H9 (cell line): ENCODE data around the gene UST. TPM values are rescaled to one million over a fixed set of nuclear protein-coding genes. Genes with fewer than 3 reads are reported as not detected.

Experiments used
- DNase-seq: peaks from one replicate; pipeline ENCODE4 v3.0.0-alpha.2; 2017
- H2AFZ ChIP-seq: one replicate; pipeline ENCODE4 v1.6.1; 2013; ENCODE audit warnings: mild to moderate bottlenecking, low read length, control low read depth, moderate library complexity
- H2AK5ac ChIP-seq: 2 replicates; pipeline ENCODE4 v1.6.1; 2013; ENCODE audit warnings: low read length, control low read depth, mixed read lengths; ENCODE audit not compliant: insufficient read length
- H2BK120ac ChIP-seq: one replicate; pipeline ENCODE4 v1.6.1; 2013; ENCODE audit warnings: low read depth, mild to moderate bottlenecking, low read length, control low read depth, inconsistent platforms; ENCODE audit not compliant: poor library complexity, severe bottlenecking
- H2BK12ac ChIP-seq: 2 replicates; pipeline ENCODE4 v1.6.1; 2013; ENCODE audit warnings: low read length, control low read depth, mixed read lengths, low read depth; ENCODE audit not compliant: insufficient read length
- H2BK15ac ChIP-seq: 2 replicates; pipeline ENCODE4 v1.6.1; 2013; ENCODE audit warnings: low read depth, low read length, control low read depth
- H2BK20ac ChIP-seq: one replicate; pipeline ENCODE4 v1.6.1; 2013; ENCODE audit warnings: low read depth, mild to moderate bottlenecking, low read length, control low read depth, inconsistent platforms; ENCODE audit not compliant: poor library complexity, severe bottlenecking
- H2BK5ac ChIP-seq: 2 replicates; pipeline ENCODE4 v1.6.1; 2013; ENCODE audit warnings: low read length, control low read depth, mixed read lengths; ENCODE audit not compliant: insufficient read length
- H3K14ac ChIP-seq: 2 replicates; pipeline ENCODE4 v1.6.1; 2013; ENCODE audit warnings: low read length, control low read depth; ENCODE audit not compliant: insufficient read depth
- H3K18ac ChIP-seq: 2 replicates; pipeline ENCODE4 v1.6.1; 2013; ENCODE audit warnings: low read depth, mild to moderate bottlenecking, mixed read lengths, low read length, control low read depth; ENCODE audit not compliant: insufficient read length
- H3K23ac ChIP-seq: 2 replicates; pipeline ENCODE4 v1.6.1; 2013; ENCODE audit warnings: low read length, control low read depth, mixed read lengths, low read depth; ENCODE audit not compliant: insufficient read length
- H3K23me2 ChIP-seq: 2 replicates; pipeline ENCODE4 v1.6.1; 2013; ENCODE audit warnings: low read depth, mild to moderate bottlenecking, mixed read lengths, low read length, control low read depth; ENCODE audit not compliant: insufficient read length, poor library complexity, severe bottlenecking
- H3K27ac ChIP-seq: 2 replicates; pipeline ENCODE4 v1.5.1; 2013; ENCODE audit warnings: low read length, control low read depth, mixed read lengths, low read depth; ENCODE audit not compliant: insufficient read length
- H3K27me3 ChIP-seq: 2 replicates; pipeline ENCODE4 v1.6.1; 2013; ENCODE audit warnings: low read length, control low read depth, inconsistent platforms; ENCODE audit not compliant: insufficient read depth
- H3K4ac ChIP-seq: 2 replicates; pipeline ENCODE4 v1.6.1; 2013; ENCODE audit warnings: low read depth, mild to moderate bottlenecking, control low read depth, inconsistent platforms, low read length, moderate library complexity
- H3K4me1 ChIP-seq: 2 replicates; pipeline ENCODE4 v1.6.1; 2013; ENCODE audit warnings: low read length, control low read depth, inconsistent platforms; ENCODE audit not compliant: insufficient read depth
- H3K4me2 ChIP-seq: 2 replicates; pipeline ENCODE4 v1.6.1; 2013; ENCODE audit warnings: low read length, control low read depth, mixed read lengths; ENCODE audit not compliant: insufficient read length, insufficient read depth
- H3K56ac ChIP-seq: 2 replicates; pipeline ENCODE4 v1.6.1; 2013; ENCODE audit warnings: low read depth, mild to moderate bottlenecking, mixed read lengths, low read length, control low read depth; ENCODE audit not compliant: insufficient read length
- H3K79me1 ChIP-seq: 2 replicates; pipeline ENCODE4 v1.6.1; 2013; ENCODE audit warnings: low read depth, mild to moderate bottlenecking, moderate library complexity, low read length, control low read depth, inconsistent platforms; ENCODE audit not compliant: insufficient read depth, poor library complexity, severe bottlenecking
- H3K79me2 ChIP-seq: 2 replicates; pipeline ENCODE4 v1.6.1; 2013; ENCODE audit warnings: low read length, control low read depth, inconsistent platforms; ENCODE audit not compliant: insufficient read depth
- H3K9ac ChIP-seq: 2 replicates; pipeline ENCODE4 v1.6.1; 2013; ENCODE audit warnings: low read length, control low read depth, mixed read lengths; ENCODE audit not compliant: insufficient read length; ENCODE audit errors: extremely low read depth
- H3K9me3 ChIP-seq: one replicate; pipeline ENCODE4 v1.6.1; 2013; ENCODE audit warnings: low read depth, low read length, inconsistent platforms; ENCODE audit not compliant: control insufficient read depth
- H3T11ph ChIP-seq: one replicate; pipeline ENCODE4 v1.6.1; 2013; ENCODE audit warnings: mild to moderate bottlenecking, low read length, control low read depth, inconsistent platforms
- H4K20me1 ChIP-seq: one replicate; pipeline ENCODE4 v1.6.1; 2013; ENCODE audit not compliant: control insufficient read depth, insufficient read length, insufficient read depth
- H4K5ac ChIP-seq: 2 replicates; pipeline ENCODE4 v1.6.1; 2013; ENCODE audit warnings: low read depth, mild to moderate bottlenecking, mixed read lengths, low read length, control low read depth; ENCODE audit not compliant: insufficient read length
- H4K8ac ChIP-seq: replicated peaks from 2 replicates; pipeline ENCODE4 v1.6.1; 2013; ENCODE audit warnings: low read length, control low read depth, mixed read lengths, low read depth; ENCODE audit not compliant: insufficient read length
- H4K91ac ChIP-seq: 2 replicates; pipeline ENCODE4 v1.6.1; 2013; ENCODE audit warnings: low read depth, mild to moderate bottlenecking, moderate library complexity, mixed read lengths, low read length, control low read depth; ENCODE audit not compliant: insufficient read length
- H3K27ac Mint-ChIP-seq, 3 experiments: 2 replicates in 2 of 3; 3 replicates in 1 of 3; pipeline ENCODE4 v1.8.0; 2020 to 2021; ENCODE audit warnings: mixed read lengths in 3 of 3, mild to moderate bottlenecking in 1 of 3, moderate library complexity in 1 of 3
- H3K27me3 Mint-ChIP-seq: 2 replicates; pipeline ENCODE4 v1.8.0; 2021; ENCODE audit warnings: low read depth, mild to moderate bottlenecking, moderate library complexity, mixed read lengths
- H3K36me3 Mint-ChIP-seq, 3 experiments: 2 replicates in 2 of 3; 3 replicates in 1 of 3; pipeline ENCODE4 v1.8.0; 2020 to 2021; ENCODE audit warnings: low read depth in 3 of 3, mixed read lengths in 3 of 3; ENCODE audit not compliant: insufficient read depth in 1 of 3
- H3K4me1 Mint-ChIP-seq, 2 experiments: 2 replicates each; pipeline ENCODE4 v1.8.0; 2020; ENCODE audit warnings: mixed read lengths in 2 of 2
- H3K4me3 Mint-ChIP-seq, 2 experiments: 2 replicates in 1 of 2; 3 replicates in 1 of 2; pipeline ENCODE4 v1.8.0; 2020 to 2021; ENCODE audit warnings: mild to moderate bottlenecking in 2 of 2, mixed read lengths in 2 of 2, moderate library complexity in 1 of 2
- H3K9me3 Mint-ChIP-seq, 2 experiments: 2 replicates in 1 of 2; 3 replicates in 1 of 2; pipeline ENCODE4 v1.8.0; 2020; ENCODE audit warnings: mild to moderate bottlenecking in 2 of 2, mixed read lengths in 2 of 2, moderate library complexity in 1 of 2
- CTCF ChIP-seq: fragments of 200-600 bp; sonication (generic); conservative IDR thresholded peaks from 3 replicates; pipeline ENCODE4 v1.8.0; 2021; ENCODE audit warnings: antibody characterized with exemption, mild to moderate bottlenecking
- WGBS: extraction: QIAGEN DNeasy Blood & Tissue Kit; methylation state at CpG from one replicate; pipeline ENCODE4 v1.1.7; 2013; ENCODE audit warnings: missing lambda C conversion rate, low lambda C conversion rate, mixed read lengths; ENCODE audit not compliant: insufficient read length; ENCODE audit errors: extremely low coverage; 5-methylcytosine and 5-hydroxymethylcytosine counted together
- total RNA-seq: library from RNA; stranded (reverse); gene quantifications from 2 replicates; pipeline ENCODE4 v1.2.1, GENCODE V29; 2021

Gene UST
- total RNA-seq, 1 experiment from 2014 or later, result 14.4 TPM

DNA sequence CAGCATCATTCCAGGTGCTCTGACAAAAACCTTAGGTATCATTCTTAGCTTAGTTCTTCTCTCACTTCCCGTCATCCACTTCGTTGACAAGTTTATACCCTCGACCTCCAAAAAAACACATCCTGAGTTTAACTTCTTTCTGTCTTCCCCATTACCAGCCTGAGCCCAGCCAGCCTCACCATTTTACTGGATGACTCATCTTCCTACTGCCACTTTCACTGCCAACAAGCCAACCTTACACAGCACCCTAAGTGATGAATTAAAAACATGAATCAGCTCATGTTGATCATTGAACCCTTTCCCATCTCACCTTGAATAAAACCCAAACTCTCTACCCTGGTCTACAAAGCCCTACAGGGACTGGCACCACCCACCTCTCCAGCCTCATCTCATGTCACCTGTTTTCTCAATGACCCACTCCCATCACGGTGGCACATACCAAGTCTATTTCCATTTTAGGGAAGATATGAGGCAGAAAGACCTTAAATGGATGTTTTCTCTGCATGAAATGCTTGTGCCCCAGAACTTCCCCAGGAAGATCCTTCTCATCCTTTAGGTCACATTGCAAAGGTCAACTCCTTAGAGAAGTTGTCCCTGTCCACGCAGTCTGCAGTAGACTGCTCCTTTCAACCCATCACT is 9.9 kb upstream of the UST start:
- H3K27me3 Mint-ChIP-seq, result no peaks in the 10 kb centered on the region; the same call in 1 of the 2 replicates
- H4K20me1 ChIP-seq, result no peaks in the 10 kb centered on the region
- DNase-seq, result no peak

More for the DNA sequence above, 9.9 kb upstream of the UST start:
- H4K91ac ChIP-seq, result no peak overlapping the region
- no peak overlapping the region for H3K27ac Mint-ChIP-seq
- no peak overlapping the region for H2BK12ac ChIP-seq
- H3K14ac ChIP-seq, result no peak overlapping the region
- H3K4me2 ChIP-seq, result no peak overlapping the region
- TF ChIP-seq CTCF, result no peak
- H3K18ac ChIP-seq, result no peak overlapping the region
- H2AFZ ChIP-seq, result no peak overlapping the region
- H3K4me1 Mint-ChIP-seq, result peaks cover 2 to 4% of the 10 kb centered on the region in 2 experiments; a peak in 3 of 4 replicates
- WGBS, result 100% methylated on average over 3 of the region's 5 CpGs
- no peak overlapping the region for H3K56ac ChIP-seq
- H3K27ac ChIP-seq, result no peak overlapping the region
- H2BK20ac ChIP-seq, result no peak overlapping the region
- no peak overlapping the region for H4K5ac ChIP-seq
- no peak overlapping the region for H4K8ac ChIP-seq
- no peak overlapping the region for H3K4ac ChIP-seq
- no peak overlapping the region for H3T11ph ChIP-seq
- H2AK5ac ChIP-seq, result no peak overlapping the region
- no peak overlapping the region for H3K9ac ChIP-seq
- no peaks in the 10 kb centered on the region for H3K4me1 ChIP-seq
- no peak overlapping the region for H3K4me3 Mint-ChIP-seq
- no peaks in the 10 kb centered on the region for H3K23me2 ChIP-seq
- H3K27me3 ChIP-seq, result no peaks in the 10 kb centered on the region
- no peak overlapping the region for H2BK15ac ChIP-seq
- H3K36me3 Mint-ChIP-seq, result peaks cover 6 to 10% (median 7%) of the 10 kb centered on the region in 3 experiments; a peak in 5 of 7 replicates
- no peaks in the 10 kb centered on the region for H3K79me2 ChIP-seq
- no peaks in the 10 kb centered on the region for H3K79me1 ChIP-seq
- H3K23ac ChIP-seq, result no peak overlapping the region
- no peak overlapping the region for H2BK120ac ChIP-seq
- H3K9me3 ChIP-seq, result no peaks in the 10 kb centered on the region
- H2BK5ac ChIP-seq, result no peak overlapping the region
- peaks cover 6 to 12% of the 10 kb centered on the region in 2 experiments for H3K9me3 Mint-ChIP-seq
